Ovary (tissue), 9 donors: ENCODE data around the gene VSIG10. TPM values are rescaled to one million over a fixed set of nuclear protein-coding genes. Genes with fewer than 3 reads are reported as not detected.
"Not testable (repeated sequence)": the region's sequence is repeated elsewhere in the genome, so short reads cannot be mapped to it uniquely, and the experiment has no call there.

Experiments used
- DNase-seq, 5 donors: peaks; one replicate each; pipeline ENCODE4 v3.0.0-alpha.2; 2019 to 2020
- H3K27ac ChIP-seq, 2 donors: fragments of 200-600 bp; one replicate each; pipeline versions ENCODE4 v1.5.1 to v1.8.0; 2019 to 2022
- H3K27me3 ChIP-seq: fragments of 200-600 bp; one replicate; pipeline ENCODE4 v1.8.0; 2022
- H3K36me3 ChIP-seq: fragments of 200-600 bp; sonication (generic); one replicate; pipeline ENCODE4 v1.5.1; 2019
- H3K4me1 ChIP-seq: one replicate; pipeline ENCODE4 v1.8.1; 2013; ENCODE audit warnings: mild to moderate bottlenecking, moderate library complexity; ENCODE audit not compliant: insufficient read depth
- H3K4me3 ChIP-seq: fragments of 200-600 bp; sonication (generic); one replicate; pipeline ENCODE4 v1.5.1; 2017
- H3K9me3 ChIP-seq, 2 donors: fragments of 200-600 bp in 1 of 2; sonication (generic) in 1 of 2; one replicate each; pipeline versions ENCODE4 v1.5.1 to v1.8.1; 2013 to 2019; ENCODE audit warnings: mild to moderate bottlenecking in 1 of 2, moderate library complexity in 1 of 2
- CTCF ChIP-seq, 3 donors: fragments of 450-650 bp in 2 of 3; fragments of 200-600 bp in 1 of 3; IDR thresholded peaks; one replicate each; pipeline versions ENCODE4 v1.5.1 to v1.8.0; 2016 to 2022; ENCODE audit warnings: antibody characterized with exemption in 3 of 3, mild to moderate bottlenecking in 1 of 3
- EP300 ChIP-seq: sonication (generic); formaldehyde crosslinking; IDR thresholded peaks from one replicate; pipeline ENCODE4 v1.6.1; 2017; ENCODE audit warnings: antibody characterized with exemption
- POLR2A ChIP-seq: fragments of 450-650 bp; IDR thresholded peaks from one replicate; pipeline ENCODE4 v1.6.1; 2017; ENCODE audit warnings: antibody characterized with exemption, mild to moderate bottlenecking, moderate library complexity
- WGBS, 3 donors: extraction: QIAGEN DNeasy Blood & Tissue Kit in 1 of 3; methylation state at CpG; one replicate each; pipeline versions ENCODE4 v1.1.5 to v1.1.7; 2013 to 2017; 5-methylcytosine and 5-hydroxymethylcytosine counted together
- intact Hi-C, 4 donors: fragments of 100-400 bp; cut with DNase I; formaldehyde crosslinking; loops; one replicate each; pipeline versions ENCODE4 v1.11.0 to v1.15.1; 2022 to 2023
- polyA plus RNA-seq, 2 donors: library from polyadenylated mRNA; stranded (reverse); fragments of 200-250 nt in 1 of 2; fragments of 350-450 nt in 1 of 2; fragmentation: Illumina TruSeq in 1 of 2; extraction: RNeasy Lipid Tissue Mini Kit (QIAGEN cat#74804) in 1 of 2; gene quantifications; one replicate each; pipeline ENCODE4 v1.2.3, GENCODE V29; 2013 to 2014
- total RNA-seq, 7 donors: library from RNA; depleted of rRNA in 2 of 7; stranded (reverse); fragments of >200 nt in 2 of 7; fragmentation: NEBNext Ultra II Directional in 3 of 7; extraction: Animal tissue kit (Norgen Biotek cat#: 25700) in 3 of 7; gene quantifications; one replicate each; pipeline versions ENCODE4 v1.1.0 to v1.2.4, GENCODE V29; 2016 to 2023
- donor health status: DM: no; HTN: no; CAD: no; lungs with moderate emphysema.
- donor health status: DM: no; HTN: no; CAD: no.
- donor health status: Bipolar disorder and iron deficiency.
- donor health status: DM: yes; HTN: yes; CAD: no.
- donor health status: DM: no; HTN: no; CAD: no.
- donor health status: DM: yes; HTN: yes; CAD: no.

Gene VSIG10
- total and polyA plus RNA-seq, 9 donors, result 22.2 to 33.6 (median 27.8) TPM

- no peaks in the 10 kb centered on the region for H3K27me3 ChIP-seq
- H3K27ac ChIP-seq, result no peak overlapping the region
- H3K9me3 ChIP-seq, result no peaks in the 10 kb centered on the region
- H3K4me1 ChIP-seq, result peaks cover under 1% of the 10 kb centered on the region
- H3K36me3 ChIP-seq, result no peaks in the 10 kb centered on the region
- WGBS, 3 donors, result 89 to 94% (median 89%) methylated on average over 3 of the region's 3 CpGs
- TF ChIP-seq POLR2A (no peak), CTCF (IDR thresholded peaks at IDR 0.05) (no peak), EP300 (no peak)
- DNase-seq, result no peak
- H3K4me3 ChIP-seq, result no peak overlapping the region
- intact Hi-C loops, result no loop called here
These were observed 81.1 kb downstream of the VSIG10 start for GRCh38 chr12:118022728-118023109.

- H3K4me3 ChIP-seq, H3K27ac ChIP-seq, H3K4me1 ChIP-seq, H3K27me3 ChIP-seq, DNase-seq, H3K36me3 ChIP-seq, intact Hi-C loops, H3K9me3 ChIP-seq: not testable (repeated sequence)
- 92 to 94% (median 94%) methylated on average over 13 of the region's 13 CpGs for WGBS, 3 donors
These were observed 81.6 kb downstream of the VSIG10 start for GRCh38 chr12:118022097-118022727.

- Histone ChIP-seq H3K36me3 (no peaks in the 10 kb centered on the region), H3K4me3 (no peak overlapping the region), H3K27me3 (no peaks in the 10 kb centered on the region), H3K9me3 (no peaks in the 10 kb centered on the region), H3K4me1 (peaks cover 6% of the 10 kb centered on the region), H3K27ac (no peak overlapping the region)
- DNase-seq, result no peak
- 77 to 95% (median 89%) methylated on average over 1 of the region's 1 CpG for WGBS, 3 donors
- intact Hi-C loops, result no loop called here
- TF ChIP-seq POLR2A, result no peak
- no peak for TF ChIP-seq CTCF (IDR thresholded peaks at IDR 0.05)
- no peak for TF ChIP-seq EP300
These were observed 83.8 kb downstream of the VSIG10 start for GRCh38 chr12:118020036-118020435.

- Histone ChIP-seq H3K27me3 (no peaks in the 10 kb centered on the region), H3K4me3 (no peak overlapping the region), H3K4me1 (peaks cover 6% of the 10 kb centered on the region), H3K27ac (no peak overlapping the region), H3K9me3 (no peaks in the 10 kb centered on the region), H3K36me3 (no peaks in the 10 kb centered on the region)
- intact Hi-C loops, result loop anchor here in 1 of 4 donors (10.0 kb wide), 1 partner anchor 1293 kb away; no protein-coding TSS in a partner anchor
- DNase-seq, result no peak
- no peak for TF ChIP-seq CTCF (IDR thresholded peaks at IDR 0.05)
- TF ChIP-seq POLR2A, result no peak
- TF ChIP-seq EP300, result no peak
These were observed 85.9 kb downstream of the VSIG10 start for GRCh38 chr12:118017926-118018325.

GRCh38 chr12:118016424-118017264 lies 87.2 kb downstream of the VSIG10 start, which contains the start of gene RFC5:
RFC5 (plus strand) TSS chr12:118016703; CDS start chr12:118016828, 125 bp downstream.
- peaks cover 6% of the 10 kb centered on the region for H3K4me1 ChIP-seq
- no peaks in the 10 kb centered on the region for H3K36me3 ChIP-seq
- intact Hi-C loops, result loop anchor here in 1 of 4 donors (10.0 kb wide), 1 partner anchor 1292 kb away; no protein-coding TSS in a partner anchor
- no peaks in the 10 kb centered on the region for H3K27me3 ChIP-seq
- TF ChIP-seq EP300, result no peak
- TF ChIP-seq POLR2A, result no peak
- TF ChIP-seq CTCF (IDR thresholded peaks at IDR 0.05), result no peak
- no peaks in the 10 kb centered on the region for H3K9me3 ChIP-seq
- H3K27ac ChIP-seq, result no peak within 1 kb of the TSS
- DNase-seq, result peak; percentile 97 to 99 (median 99)
- H3K4me3 ChIP-seq, result peak within 1 kb of the TSS; percentile 96
- 0% methylated on average over 61 of the region's 61 CpGs for WGBS, 3 donors
